Trophoblast cell (in vitro differentiated cells and primary cell): ENCODE data around the gene RIPK4.

ENCODE experiments used
- DNase-seq, 2 donors: peaks; one replicate each; pipeline ENCODE4 v3.0.0-alpha.2; 2016
- H2AFZ ChIP-seq: 2 replicates; pipeline ENCODE4 v1.6.1; 2013; ENCODE audit warnings: low read length, moderate library complexity, mild to moderate bottlenecking; ENCODE audit not compliant: insufficient read depth, poor library complexity
- H2AK5ac ChIP-seq: 2 replicates; pipeline ENCODE4 v1.6.1; 2013; ENCODE audit warnings: mild to moderate bottlenecking, low read length
- H2BK120ac ChIP-seq: 2 replicates; pipeline ENCODE4 v1.6.1; 2013; ENCODE audit warnings: low read length, mild to moderate bottlenecking, moderate library complexity; ENCODE audit not compliant: insufficient read depth, poor library complexity
- H2BK12ac ChIP-seq: 2 replicates; pipeline ENCODE4 v1.6.1; 2013; ENCODE audit warnings: mild to moderate bottlenecking, low read length, moderate library complexity
- H2BK5ac ChIP-seq: 2 replicates; pipeline ENCODE4 v1.6.1; 2013; ENCODE audit warnings: low read length, low read depth, moderate library complexity, mild to moderate bottlenecking; ENCODE audit not compliant: poor library complexity
- H3K14ac ChIP-seq: 2 replicates; pipeline ENCODE4 v1.6.1; 2013; ENCODE audit warnings: mild to moderate bottlenecking, low read length
- H3K18ac ChIP-seq: 2 replicates; pipeline ENCODE4 v1.6.1; 2013; ENCODE audit warnings: mild to moderate bottlenecking, low read length
- H3K23ac ChIP-seq: 2 replicates; pipeline ENCODE4 v1.6.1; 2013; ENCODE audit warnings: low read length
- H3K27ac ChIP-seq: 2 replicates; pipeline ENCODE4 v1.5.1; 2013; ENCODE audit warnings: low read depth, mild to moderate bottlenecking, inconsistent platforms, low read length, moderate library complexity
- H3K27me3 ChIP-seq: 2 replicates; pipeline ENCODE4 v1.6.1; 2013; ENCODE audit warnings: inconsistent platforms, mild to moderate bottlenecking, low read length, moderate library complexity; ENCODE audit not compliant: insufficient read depth
- H3K36me3 ChIP-seq, 2 experiments: 1 replicate in 1 of 2; 2 replicates in 1 of 2; pipeline ENCODE4 v1.6.1; 2013; ENCODE audit warnings: low read length in 2 of 2, mild to moderate bottlenecking in 2 of 2, moderate library complexity in 1 of 2; ENCODE audit not compliant: insufficient read depth in 2 of 2, control insufficient read depth in 1 of 2
- H3K4ac ChIP-seq: 2 replicates; pipeline ENCODE4 v1.6.1; 2013; ENCODE audit warnings: low read depth, mild to moderate bottlenecking, low read length, moderate library complexity
- H3K4me1 ChIP-seq, 2 experiments: 1 replicate in 1 of 2; 2 replicates in 1 of 2; pipeline ENCODE4 v1.6.1; 2013; ENCODE audit warnings: low read length in 2 of 2, mild to moderate bottlenecking in 2 of 2, moderate library complexity in 1 of 2; ENCODE audit not compliant: insufficient read depth in 2 of 2, control insufficient read depth in 1 of 2
- H3K4me2 ChIP-seq: 2 replicates; pipeline ENCODE4 v1.6.1; 2013; ENCODE audit warnings: inconsistent platforms, mild to moderate bottlenecking, low read length, moderate library complexity
- H3K4me3 ChIP-seq: 2 replicates; pipeline ENCODE4 v1.5.1; 2013; ENCODE audit warnings: mild to moderate bottlenecking, low read depth, low read length, inconsistent platforms
- H3K79me1 ChIP-seq: one replicate; pipeline ENCODE4 v1.6.1; 2013; ENCODE audit warnings: low read length
- H3K79me2 ChIP-seq: 2 replicates; pipeline ENCODE4 v1.6.1; 2013; ENCODE audit warnings: low read length, mild to moderate bottlenecking; ENCODE audit not compliant: control insufficient read depth, insufficient read depth, poor library complexity
- H3K9ac ChIP-seq: 2 replicates; pipeline ENCODE4 v1.6.1; 2013; ENCODE audit warnings: mild to moderate bottlenecking, low read length
- H3K9me3 ChIP-seq: 2 replicates; pipeline ENCODE4 v1.6.1; 2013; ENCODE audit warnings: low read depth, mild to moderate bottlenecking, control low read depth, inconsistent platforms, low read length; ENCODE audit not compliant: insufficient read depth
- H4K12ac ChIP-seq: 2 replicates; pipeline ENCODE4 v1.6.1; 2013; ENCODE audit warnings: low read depth, mild to moderate bottlenecking, low read length, moderate library complexity
- H4K8ac ChIP-seq: 2 replicates; pipeline ENCODE4 v1.6.1; 2013; ENCODE audit warnings: low read depth, mild to moderate bottlenecking, low read length, moderate library complexity
- H4K91ac ChIP-seq: one replicate; pipeline ENCODE4 v1.6.1; 2013; ENCODE audit warnings: low read depth, mild to moderate bottlenecking, low read length, moderate library complexity
- WGBS: extraction: QIAGEN DNeasy Blood & Tissue Kit; methylation state at CpG from one replicate; pipeline ENCODE4 v1.1.7; 2013; ENCODE audit warnings: missing lambda C conversion rate; ENCODE audit not compliant: insufficient read length, insufficient coverage; ENCODE audit errors: extremely low coverage; 5-methylcytosine and 5-hydroxymethylcytosine counted together

Gene RIPK4

DNA sequence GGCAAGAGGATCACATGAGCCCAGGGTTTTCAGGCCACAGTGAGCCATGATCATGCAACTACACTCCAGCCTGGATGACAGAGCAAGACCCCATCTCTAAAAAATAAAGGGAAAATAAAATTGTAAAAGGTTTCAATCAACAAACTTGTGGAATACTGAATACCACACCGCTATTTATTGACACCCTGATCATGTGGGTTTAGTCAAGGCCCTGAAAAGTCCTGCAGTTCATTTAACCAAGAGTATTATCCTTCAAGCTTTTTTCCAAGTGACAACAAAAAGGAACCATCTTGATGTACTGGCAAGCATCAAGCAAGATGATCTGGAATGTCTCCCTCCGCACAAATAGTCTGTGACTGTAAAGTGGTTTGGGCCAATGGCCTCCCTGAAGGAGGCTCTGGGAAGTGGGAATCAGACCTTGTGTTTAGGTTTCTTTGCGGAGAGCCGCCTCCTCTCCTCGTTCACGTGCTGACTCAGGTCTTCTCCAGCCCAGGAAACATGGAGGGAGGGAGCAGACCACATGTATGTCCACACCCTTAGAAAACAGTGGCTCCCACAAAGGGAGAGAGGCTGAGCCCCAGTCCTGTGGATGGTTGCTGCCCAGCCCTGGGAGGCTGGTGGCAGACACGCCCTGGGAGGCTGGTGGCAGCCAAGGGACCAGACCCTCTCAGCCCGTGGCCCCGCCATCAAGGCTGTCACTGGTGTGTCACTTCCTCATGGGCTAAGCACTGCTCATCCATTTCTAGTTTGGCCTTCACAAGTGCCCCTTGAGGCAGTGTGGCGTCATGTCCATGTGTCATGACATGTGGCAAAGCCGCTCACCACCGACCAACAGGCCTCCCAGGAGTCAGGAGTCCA lies 56.7 kb downstream of the RIPK4 start:
- Histone ChIP-seq H3K36me3 (no peaks in the 10 kb centered on the region), H4K91ac (no peak overlapping the region), H3K4me3 (no peak overlapping the region), H3K79me2 (no peaks in the 10 kb centered on the region), H2AK5ac (no peak overlapping the region), H3K9me3 (peaks cover 2% of the 10 kb centered on the region), H3K4ac (no peak overlapping the region), H3K18ac (no peak overlapping the region), H3K14ac (no peak overlapping the region), H2BK12ac (no peak overlapping the region), H2BK120ac (no peak overlapping the region), H3K23ac (no peak overlapping the region), H3K9ac (no peak overlapping the region), H3K4me2 (no peak overlapping the region), H3K27me3 (peaks cover 8% of the 10 kb centered on the region), H4K12ac (no peak overlapping the region), H3K27ac (no peak overlapping the region), H4K8ac (no peak overlapping the region), H3K79me1 (no peaks in the 10 kb centered on the region), H3K4me1 (peaks cover 0 to 6% of the 10 kb centered on the region in 2 experiments), H2AFZ (no peak overlapping the region), H2BK5ac (no peak overlapping the region)
- WGBS, result no CpG with 5 or more reads among the region's 12 CpGs
- DNase-seq, result no peak

DNA sequence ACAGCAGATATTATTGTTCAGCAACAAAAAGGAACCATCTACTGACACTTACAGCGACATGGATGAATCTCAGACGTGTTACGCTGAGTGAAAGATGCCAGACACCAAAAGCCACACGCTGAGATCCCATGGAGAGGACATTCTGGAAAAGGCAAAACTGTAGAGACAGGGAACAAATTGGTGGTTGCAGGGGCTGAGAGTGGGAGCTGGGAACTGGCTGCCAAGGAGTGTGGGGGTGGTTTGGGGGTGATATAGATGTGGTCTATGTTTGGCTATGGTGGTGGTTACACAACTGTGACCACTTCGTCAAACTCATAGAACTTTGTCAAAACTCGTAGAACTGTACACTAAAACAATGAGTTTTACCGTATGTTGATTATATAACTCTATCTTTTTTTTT lies 57.7 kb downstream of the RIPK4 start:
- Histone ChIP-seq H2BK120ac (no peak overlapping the region), H3K4me1 (peaks cover 0 to 6% of the 10 kb centered on the region in 2 experiments), H3K23ac (no peak overlapping the region), H3K18ac (no peak overlapping the region), H2BK12ac (no peak overlapping the region), H3K14ac (no peak overlapping the region), H3K36me3 (no peaks in the 10 kb centered on the region), H3K27ac (no peak overlapping the region), H2BK5ac (no peak overlapping the region), H4K8ac (no peak overlapping the region), H2AK5ac (no peak overlapping the region), H3K79me1 (no peaks in the 10 kb centered on the region), H3K4me3 (no peak overlapping the region), H3K4ac (no peak overlapping the region), H3K9me3 (peaks cover 2% of the 10 kb centered on the region), H4K91ac (no peak overlapping the region), H4K12ac (no peak overlapping the region), H3K9ac (no peak overlapping the region), H2AFZ (no peak overlapping the region), H3K27me3 (peaks cover 8% of the 10 kb centered on the region), H3K79me2 (no peaks in the 10 kb centered on the region), H3K4me2 (no peak overlapping the region)
- no CpG with 5 or more reads among the region's 7 CpGs for WGBS
- DNase-seq, result no peak

DNA sequence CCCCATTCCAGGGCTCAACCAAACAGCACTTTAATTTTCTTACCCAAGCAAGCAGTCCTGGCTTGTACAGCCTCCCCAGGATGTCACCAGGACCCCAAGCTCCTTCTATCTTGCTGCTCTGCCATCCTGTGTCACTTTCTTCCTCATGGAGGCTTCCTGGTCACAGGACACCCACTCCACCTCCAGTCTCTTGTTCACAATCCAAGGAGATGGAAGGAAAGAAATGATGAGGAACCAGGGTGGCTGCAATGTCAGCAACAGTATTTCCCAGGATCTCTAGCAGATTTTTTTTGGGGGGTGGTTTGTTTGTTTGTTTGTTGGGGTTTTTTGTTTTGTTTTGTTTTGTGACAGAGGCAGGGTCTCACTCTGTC lies 58.9 kb downstream of the RIPK4 start:
- no peak overlapping the region for H3K27ac ChIP-seq
- no peak for DNase-seq
- no peak overlapping the region for H2AFZ ChIP-seq
- H4K91ac ChIP-seq, result no peak overlapping the region
- no peak overlapping the region for H2BK12ac ChIP-seq
- H4K12ac ChIP-seq, result no peak overlapping the region
- H3K36me3 ChIP-seq, result no peaks in the 10 kb centered on the region
- H2BK120ac ChIP-seq, result no peak overlapping the region
- peaks cover 0 to 6% of the 10 kb centered on the region in 2 experiments for H3K4me1 ChIP-seq
- H3K14ac ChIP-seq, result no peak overlapping the region
- peaks cover 8% of the 10 kb centered on the region for H3K27me3 ChIP-seq
- no peak overlapping the region for H2BK5ac ChIP-seq
- no peak overlapping the region for H3K9ac ChIP-seq
- peaks cover 2% of the 10 kb centered on the region for H3K9me3 ChIP-seq
- H3K4me3 ChIP-seq, result no peak overlapping the region
- no peak overlapping the region for H2AK5ac ChIP-seq
- no peak overlapping the region for H3K4ac ChIP-seq
- H3K23ac ChIP-seq, result no peak overlapping the region
- no peak overlapping the region for H3K4me2 ChIP-seq
- H4K8ac ChIP-seq, result no peak overlapping the region
- H3K79me2 ChIP-seq, result no peaks in the 10 kb centered on the region
- H3K18ac ChIP-seq, result no peak overlapping the region
- no peaks in the 10 kb centered on the region for H3K79me1 ChIP-seq

DNA sequence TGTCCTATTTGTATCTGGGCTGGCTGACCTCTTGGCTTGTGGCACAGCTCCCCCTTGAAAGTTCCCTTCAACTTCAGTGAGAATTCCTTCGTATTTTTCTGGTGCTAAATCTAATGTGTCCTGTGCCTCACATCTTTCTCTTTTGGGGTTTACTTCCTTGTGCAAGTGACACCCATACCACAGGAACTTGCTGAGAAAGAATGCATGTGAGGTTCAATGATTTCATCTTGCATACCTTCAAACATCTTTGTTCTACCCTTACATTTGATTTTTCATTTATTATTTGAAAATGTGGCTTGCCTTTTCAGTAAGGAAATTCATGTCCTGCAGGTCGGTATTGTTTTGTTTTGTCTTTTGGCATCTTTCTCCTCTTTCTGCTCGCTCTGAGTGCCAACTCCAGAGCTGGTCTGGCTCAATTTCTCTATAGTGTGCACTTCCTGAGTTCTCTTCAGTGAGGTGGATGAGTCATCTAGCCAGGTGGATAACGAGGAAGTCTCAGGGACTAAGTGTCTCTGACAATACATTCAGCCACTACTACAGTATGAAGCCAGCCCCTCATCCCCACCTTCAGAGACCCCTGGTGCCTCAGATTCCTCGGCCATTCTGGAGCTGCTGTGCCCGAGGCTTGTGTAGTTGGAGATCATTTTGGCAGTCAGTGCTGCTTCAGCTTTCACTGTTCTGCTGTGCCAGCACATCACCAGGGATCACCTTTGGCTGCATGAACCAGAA lies 59.5 kb downstream of the RIPK4 start:
- Histone ChIP-seq H4K12ac (no peak overlapping the region), H4K91ac (no peak overlapping the region), H3K4ac (no peak overlapping the region), H2BK5ac (no peak overlapping the region), H3K4me3 (no peak overlapping the region), H2AFZ (no peak overlapping the region), H3K4me2 (no peak overlapping the region), H3K27me3 (peaks cover 5% of the 10 kb centered on the region), H2AK5ac (no peak overlapping the region), H3K23ac (no peak overlapping the region), H3K14ac (no peak overlapping the region), H3K18ac (no peak overlapping the region), H3K79me2 (no peaks in the 10 kb centered on the region), H3K9me3 (peaks cover 2% of the 10 kb centered on the region), H3K9ac (no peak overlapping the region), H3K36me3 (no peaks in the 10 kb centered on the region), H3K27ac (no peak overlapping the region), H3K4me1 (peaks cover 0 to 6% of the 10 kb centered on the region in 2 experiments), H2BK12ac (no peak overlapping the region), H2BK120ac (no peak overlapping the region), H3K79me1 (no peaks in the 10 kb centered on the region), H4K8ac (no peak overlapping the region)
- no CpG with 5 or more reads among the region's 6 CpGs for WGBS
- DNase-seq, result peak in 1 of 2 donors; percentile 37
